ENCODE measurements around the gene FDCSP. TPM values are rescaled to one million over a fixed set of nuclear protein-coding genes. Genes with fewer than 3 reads are reported as not detected.

FDCSP gene
- total and polyA plus RNA-seq, 2 of the 13 experiments (the other 11 are each of a cell fraction or from before 2014, with no cell fraction given): not detected

GRCh38 chr4:70182517-70183167 lies 43.3 kb upstream of the FDCSP start (continued):
- TF ChIP-seq ZNF598 (CRISPR knock-in tag; IDR thresholded peaks at IDR 0.05; ENCODE audit: borderline replicate concordance) (no peak), ZBTB34 (CRISPR knock-in tag; IDR thresholded peaks at IDR 0.05) (peak; percentile 83), MIER2 (CRISPR knock-in tag; IDR thresholded peaks at IDR 0.05) (no peak; the same call in 1 of the 2 replicates), ZNF333 (CRISPR knock-in tag; IDR thresholded peaks at IDR 0.05; ENCODE audit: borderline replicate concordance) (no peak), DNMT3B (CRISPR knock-in tag; conservative IDR thresholded peaks at IDR 0.05) (no peak), ZNF451 (CRISPR knock-in tag; IDR thresholded peaks at IDR 0.05) (no peak), TCF7 (IDR thresholded peaks at IDR 0.05; ENCODE audit: low read depth) (peak; percentile 98), CEBPB (IDR thresholded peaks at IDR 0.05; ENCODE audit: borderline replicate concordance, low read depth, low read length) (no peak), ELF3 (CRISPR knock-in tag; IDR thresholded peaks at IDR 0.05) (peak; percentile 91), DBP (CRISPR knock-in tag; IDR thresholded peaks at IDR 0.05; ENCODE audit: not compliant biosample characterization) (no peak), PCBP1 (IDR thresholded peaks at IDR 0.05; ENCODE audit: borderline replicate concordance, low read depth, low read length) (no peak), ZBTB3 (CRISPR knock-in tag; IDR thresholded peaks at IDR 0.05; ENCODE audit: borderline replicate concordance, low read depth) (no peak), ZBTB44 (CRISPR knock-in tag; IDR thresholded peaks at IDR 0.05) (no peak), ZNF232 (CRISPR knock-in tag; IDR thresholded peaks at IDR 0.05; ENCODE audit: borderline replicate concordance) (0 out of 2 replicates have a peak, but pooled peaks have one; percentile 45), REST (IDR thresholded peaks at IDR 0.05; ENCODE audit: borderline replicate concordance in 1 of 2, low read depth in 1 of 2, low read length in 2 of 2) (peak in 1 of 2 experiments; percentile 65; a peak in 2 of 4 replicates), TBL1XR1 (IDR thresholded peaks at IDR 0.05; ENCODE audit: borderline replicate concordance, low read length, partially characterized antibody) (peak; percentile 68), ZNF430 (CRISPR knock-in tag; IDR thresholded peaks at IDR 0.05) (no peak), ZHX1 (CRISPR knock-in tag; IDR thresholded peaks at IDR 0.05; ENCODE audit: low read depth) (no peak)

Measured in HepG2 (cell line).